Right cardiac atrium (tissue), 5 donors: ENCODE data around the gene TCF7L2. TPM values are rescaled to one million over a fixed set of nuclear protein-coding genes. Genes with fewer than 3 reads are reported as not detected.

Experiments used
- ATAC-seq, 2 donors: fragments of 200-7000 bp; cut with Tn5 transposase; one replicate each; pipeline versions ENCODE4 v1.8.0 to v1.9.1; 2020; ENCODE audit warnings: moderate library complexity in 2 of 2, mild to moderate bottlenecking in 1 of 2
- DNase-seq, 3 donors: peaks; one replicate each; pipeline ENCODE4 v3.0.0-alpha.2; 2020
- H3K27ac ChIP-seq: one replicate; pipeline ENCODE4 v1.5.1; 2013; ENCODE audit warnings: mild to moderate bottlenecking, low read length, control low read depth, moderate library complexity
- H3K27me3 ChIP-seq: one replicate; pipeline ENCODE4 v1.6.1; 2013; ENCODE audit not compliant: control insufficient read depth, insufficient read depth
- H3K4me1 ChIP-seq: one replicate; pipeline ENCODE4 v1.6.1; 2013; ENCODE audit warnings: low read length; ENCODE audit not compliant: control insufficient read depth, insufficient read depth
- H3K4me3 ChIP-seq: one replicate; pipeline ENCODE4 v1.5.1; 2013; ENCODE audit warnings: low read length, control low read depth
- H3K9me3 ChIP-seq: one replicate; pipeline ENCODE4 v1.6.1; 2013; ENCODE audit warnings: low read length; ENCODE audit not compliant: control insufficient read depth
- WGBS: extraction: QIAGEN DNeasy Blood & Tissue Kit; methylation state at CpG from one replicate; pipeline ENCODE4 v1.1.7; 2013; 5-methylcytosine and 5-hydroxymethylcytosine counted together
- intact Hi-C, 4 donors: fragments of 100-400 bp; cut with DNase I; formaldehyde crosslinking; loops; one replicate each; pipeline versions ENCODE4 v1.11.0 to v1.14.0; 2022 to 2023
- polyA plus RNA-seq: library from polyadenylated mRNA; stranded (reverse); fragments of 200-250 nt; gene quantifications from one replicate; pipeline ENCODE4 v1.2.3, GENCODE V29; 2013
- total RNA-seq, 4 donors: library from RNA; stranded (reverse); fragmentation: NEBNext Ultra II Directional; extraction: Animal tissue kit (Norgen Biotek cat#: 25700); gene quantifications; one replicate each; pipeline ENCODE4 v1.2.1, GENCODE V29; 2021
- donor health status: healthy with polysubstance abuse.
- donor health status: DM: no; HTN: yes; CAD: no.
- donor health status: DM: no; HTN: no; CAD: no.
- donor health status: DM: no; HTN: yes; CAD: no; lungs with severe emphysema.
- donor health status: DM: yes; HTN: yes; CAD: no.

The TCF7L2 gene
- total and polyA plus RNA-seq, 5 donors: 9.2 to 18.7 (median 15.8) TPM

- Histone ChIP-seq H3K4me3 (no peak overlapping the region), H3K9me3 (no peaks in the 10 kb centered on the region), H3K27me3 (no peaks in the 10 kb centered on the region), H3K4me1 (peaks cover 13% of the 10 kb centered on the region), H3K27ac (no peak overlapping the region)
- no peak for ATAC-seq
- DNase-seq: no peak
- 82% methylated on average over 5 of the region's 5 CpGs for WGBS
- intact Hi-C loops: no loop called here
Measured at GRCh38 chr10:112967200-112967599, 17.2 kb downstream of the TCF7L2 start.

GRCh38 chr10:112969131-112969530 is 19.1 kb downstream of the TCF7L2 start:
- no peak overlapping the region for H3K4me3 ChIP-seq

GRCh38 chr10:112969542-112969941 is 19.5 kb downstream of the TCF7L2 start:
- 88% methylated on average over 2 of the region's 2 CpGs for WGBS
- no peak for ATAC-seq
- intact Hi-C loops: no loop called here
- Histone ChIP-seq H3K9me3 (no peaks in the 10 kb centered on the region), H3K4me3 (no peak overlapping the region), H3K27me3 (no peaks in the 10 kb centered on the region), H3K27ac (no peak overlapping the region), H3K4me1 (peaks cover 6% of the 10 kb centered on the region)
- DNase-seq: no peak

More at GRCh38 chr10:112969131-112969530, 19.1 kb downstream of the TCF7L2 start:
- peaks cover 7% of the 10 kb centered on the region for H3K4me1 ChIP-seq
- 89% methylated on average over 2 of the region's 2 CpGs for whole genome bisulfite sequencing
- intact Hi-C loops: no loop called here
- H3K27me3 ChIP-seq: no peaks in the 10 kb centered on the region
- H3K9me3 ChIP-seq: no peaks in the 10 kb centered on the region
- DNase-seq (no peak), ATAC-seq (no peak)
- H3K27ac ChIP-seq: no peak overlapping the region

DNA sequence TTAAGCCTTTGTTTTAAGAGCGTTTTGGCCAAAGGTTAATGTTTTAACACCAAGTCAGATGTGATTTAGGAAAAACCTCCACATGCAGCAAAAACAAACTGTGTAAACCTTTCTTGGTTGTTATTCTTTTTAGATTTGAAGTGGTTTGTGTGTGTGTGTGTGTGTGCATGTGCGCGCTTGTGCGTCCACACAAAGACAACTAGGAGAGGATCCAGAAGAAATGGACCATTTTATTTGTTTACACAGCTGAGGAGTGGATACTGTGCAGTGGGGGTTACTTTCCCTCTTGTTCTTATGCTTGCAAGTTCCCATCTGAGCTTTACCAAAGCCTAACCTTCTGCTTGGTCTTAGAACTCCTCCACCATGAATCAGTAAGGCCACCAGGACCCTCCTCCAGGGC is 20.0 kb downstream of the TCF7L2 start:
- Histone ChIP-seq H3K4me1 (peaks cover 6% of the 10 kb centered on the region), H3K9me3 (no peaks in the 10 kb centered on the region), H3K27ac (no peak overlapping the region), H3K4me3 (no peak overlapping the region), H3K27me3 (no peaks in the 10 kb centered on the region)
- ATAC-seq (no peak), DNase-seq (no peak)
- intact Hi-C loops: no loop called here
- WGBS: 80% methylated on average over 4 of the region's 4 CpGs

- Histone ChIP-seq H3K27ac (no peak overlapping the region), H3K27me3 (no peaks in the 10 kb centered on the region), H3K4me3 (no peak overlapping the region), H3K9me3 (no peaks in the 10 kb centered on the region), H3K4me1 (no peaks in the 10 kb centered on the region)
- WGBS: 98% methylated on average over 5 of the region's 5 CpGs
- ATAC-seq: no peak
- no peak for DNase-seq
- intact Hi-C loops: no loop called here
Measured at GRCh38 chr10:112972606-112973005, 22.6 kb downstream of the TCF7L2 start.

DNA sequence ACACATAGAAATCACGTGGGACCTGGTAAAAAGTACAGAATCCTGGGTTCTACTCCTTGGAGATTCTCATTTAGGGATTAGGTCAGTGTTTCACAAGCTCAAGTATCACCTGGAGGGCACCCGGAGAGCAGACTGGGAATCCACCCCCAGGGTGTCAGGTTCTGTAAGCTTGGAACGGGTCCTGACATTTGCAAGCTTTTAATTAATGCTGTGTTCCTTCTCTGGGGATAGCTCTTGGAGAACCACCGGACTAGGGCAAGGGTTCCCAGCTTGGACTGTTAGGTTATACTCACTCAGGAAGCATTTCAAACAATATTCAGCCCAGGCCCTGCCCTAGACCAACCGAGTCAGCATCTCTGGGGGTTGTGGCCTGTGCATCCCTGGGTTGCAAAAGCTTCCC is 23.0 kb downstream of the TCF7L2 start:
- no peak for DNase-seq
- WGBS: 87% methylated on average over 5 of the region's 5 CpGs
- no peak for ATAC-seq

GRCh38 chr10:112973805-112974204 is 23.8 kb downstream of the TCF7L2 start:
- intact Hi-C loops: no loop called here
- H3K4me1 ChIP-seq: no peaks in the 10 kb centered on the region
- H3K27ac ChIP-seq: no peak overlapping the region
- ATAC-seq: no peak
- H3K4me3 ChIP-seq: no peak overlapping the region
- H3K9me3 ChIP-seq: no peaks in the 10 kb centered on the region
- DNase-seq: no peak
- WGBS: 84% methylated on average over 5 of the region's 5 CpGs
- no peaks in the 10 kb centered on the region for H3K27me3 ChIP-seq

More for the DNA sequence above, 23.0 kb downstream of the TCF7L2 start:
- H3K27ac ChIP-seq: no peak overlapping the region
- no peaks in the 10 kb centered on the region for H3K4me1 ChIP-seq
- no peaks in the 10 kb centered on the region for H3K9me3 ChIP-seq
- H3K27me3 ChIP-seq: no peaks in the 10 kb centered on the region
- no peak overlapping the region for H3K4me3 ChIP-seq
- intact Hi-C loops: no loop called here

DNA sequence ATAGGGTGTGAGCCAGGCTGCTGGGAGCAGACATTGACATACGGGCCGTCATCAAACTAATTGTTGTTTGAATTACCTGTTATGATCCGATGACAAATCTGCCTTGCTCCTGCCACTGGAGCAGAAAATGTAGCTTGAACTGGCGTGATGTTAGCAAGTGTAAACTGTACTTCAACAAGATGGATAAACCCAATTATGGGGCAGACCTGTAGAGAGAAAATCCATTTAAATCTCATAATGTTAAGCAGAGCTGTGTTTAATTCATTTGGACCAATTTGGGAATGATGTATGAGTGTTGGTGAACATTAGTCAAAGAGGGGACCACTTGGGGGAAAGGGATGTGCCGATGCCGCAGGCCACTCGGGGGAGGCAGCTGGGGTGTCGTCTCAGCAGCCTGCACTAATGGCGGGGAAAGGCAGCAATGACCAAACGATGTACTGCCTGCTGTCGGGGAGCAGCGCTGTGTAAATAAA is 27.4 kb downstream of the TCF7L2 start:
- 93% methylated on average over 12 of the region's 12 CpGs for WGBS
- Histone ChIP-seq H3K9me3 (no peaks in the 10 kb centered on the region), H3K4me1 (no peaks in the 10 kb centered on the region), H3K27ac (no peak overlapping the region), H3K27me3 (no peaks in the 10 kb centered on the region), H3K4me3 (no peak overlapping the region)
- no peak for DNase-seq
- ATAC-seq: no peak
- intact Hi-C loops: no loop called here

DNA sequence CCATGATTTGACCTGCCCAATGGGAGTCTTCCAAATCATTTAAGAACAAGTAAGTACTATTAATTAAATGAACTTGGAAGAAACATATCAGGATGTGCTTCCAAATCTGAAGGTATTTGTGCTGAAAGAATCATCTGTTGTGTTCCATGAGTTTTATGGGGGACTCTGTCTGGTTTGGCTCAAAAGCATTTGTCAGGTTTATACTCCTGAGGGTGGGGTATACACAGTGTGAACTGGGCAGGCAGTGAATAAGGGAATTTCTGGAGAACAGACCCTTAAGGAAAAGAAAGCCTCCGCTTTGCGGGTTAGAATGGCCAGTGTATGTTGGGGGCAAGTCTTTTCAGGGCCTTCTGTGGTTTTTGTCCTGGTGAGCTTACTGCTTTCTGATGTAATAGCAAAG is 29.9 kb downstream of the TCF7L2 start:
- no peaks in the 10 kb centered on the region for H3K27me3 ChIP-seq
- 98% methylated on average over 2 of the region's 2 CpGs for WGBS
- H3K9me3 ChIP-seq: no peaks in the 10 kb centered on the region
- H3K4me3 ChIP-seq: no peak overlapping the region
- H3K4me1 ChIP-seq: no peaks in the 10 kb centered on the region
- DNase-seq: no peak
- intact Hi-C loops: no loop called here
- no peak overlapping the region for H3K27ac ChIP-seq
- ATAC-seq: no peak

DNA sequence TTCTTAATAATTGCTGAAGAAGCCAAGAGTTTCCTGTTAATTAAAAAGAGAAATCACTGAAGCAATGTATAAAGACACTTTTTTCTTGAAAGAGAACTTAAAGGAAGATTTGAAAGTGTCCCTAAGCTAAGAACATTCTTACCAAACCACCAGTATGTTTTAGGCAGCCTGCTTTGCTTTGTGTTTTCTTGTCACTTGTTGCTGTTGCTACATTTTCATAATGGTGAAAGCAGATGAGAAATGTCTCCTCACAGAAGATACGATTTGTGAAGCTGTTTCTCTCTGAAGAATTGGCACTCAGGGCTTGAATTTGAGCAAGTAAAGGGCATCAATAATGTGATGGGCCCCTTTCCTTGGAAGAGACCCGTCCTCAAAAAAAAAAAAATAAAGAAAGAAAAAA is 30.9 kb downstream of the TCF7L2 start:
- WGBS: 67% methylated on average over 2 of the region's 2 CpGs
- Histone ChIP-seq H3K4me1 (peaks cover 5% of the 10 kb centered on the region), H3K27ac (no peak overlapping the region), H3K9me3 (no peaks in the 10 kb centered on the region), H3K4me3 (no peak overlapping the region), H3K27me3 (no peaks in the 10 kb centered on the region)
- intact Hi-C loops: no loop called here
- ATAC-seq (no peak), DNase-seq (no peak)

GRCh38 chr10:112981553-112981952 is 31.5 kb downstream of the TCF7L2 start:
- DNase-seq (no peak), ATAC-seq (no peak)
- Histone ChIP-seq H3K27me3 (no peaks in the 10 kb centered on the region), H3K9me3 (no peaks in the 10 kb centered on the region), H3K4me1 (peaks cover 8% of the 10 kb centered on the region), H3K27ac (no peak overlapping the region), H3K4me3 (no peak overlapping the region)
- WGBS: 69% methylated on average over 7 of the region's 7 CpGs
- intact Hi-C loops: no loop called here

- H3K4me3 ChIP-seq: no peak overlapping the region
- H3K9me3 ChIP-seq: no peaks in the 10 kb centered on the region
- DNase-seq (no peak), ATAC-seq (no peak)
- peaks cover 8% of the 10 kb centered on the region for H3K4me1 ChIP-seq
- intact Hi-C loops: no loop called here
- H3K27ac ChIP-seq: no peak overlapping the region
- no peaks in the 10 kb centered on the region for H3K27me3 ChIP-seq
- 84% methylated on average over 9 of the region's 9 CpGs for WGBS
Measured at GRCh38 chr10:112983444-112984056, 33.5 kb downstream of the TCF7L2 start.
